ENCODE data around the gene RPF1. TPM values are rescaled to one million over a fixed set of nuclear protein-coding genes. Genes with fewer than 3 reads are reported as not detected.
A peak's percentile ranks its signal among the peaks of the same experiment; 100 is the strongest.

The RPF1 gene
- total RNA-seq (51.6 and 65.4 TPM in 2 replicates), polyA plus RNA-seq (44.7 and 48.3 TPM in 2 replicates)

- DNase-seq (ENCODE audit: low read depth in 1 of 2, low spot score in 1 of 2), result peak; percentile 76 to 86
- TF ChIP-seq CTCF (IDR thresholded peaks at IDR 0.05; ENCODE audit: low read depth, low read length), result no peak
- peak within 1 kb of the TSS; percentile 86 for H3K4me3 ChIP-seq
- peak within 1 kb of the TSS; percentile 85 for H3K27ac ChIP-seq
- peaks cover 38% of the 10 kb centered on the region for H3K27me3 ChIP-seq
- H3K9me3 ChIP-seq (ENCODE audit: low read depth), result no peaks in the 10 kb centered on the region
- H3K4me1 ChIP-seq (ENCODE audit: low read depth), result peaks cover 9% of the 10 kb centered on the region
- peaks cover 15% of the 10 kb centered on the region for H3K36me3 ChIP-seq
Observed at GRCh38 chr1:84478876-84479868, at the start of gene RPF1. Gene RPF1 (plus strand): TSS chr1:84479266. CDS start chr1:84479282, 16 bp downstream.

DNA sequence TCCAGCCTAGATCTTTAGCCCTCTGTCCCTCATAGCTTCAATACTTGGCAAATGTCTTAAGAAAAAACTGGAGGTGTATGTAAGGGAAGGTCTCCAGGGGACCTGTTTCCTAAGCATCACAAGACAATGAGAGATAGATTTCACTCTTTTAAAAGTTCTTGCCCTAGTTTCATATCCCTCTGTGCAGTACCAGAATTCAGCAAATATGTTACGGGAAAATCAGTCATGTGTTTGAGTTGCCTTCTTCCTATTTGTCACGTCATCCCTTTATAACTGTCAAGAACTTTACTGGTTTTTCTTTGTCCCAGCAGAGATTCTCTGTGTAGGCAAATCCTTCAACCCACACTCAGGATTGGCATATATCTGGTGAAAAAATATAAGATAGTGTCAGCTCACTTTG, 48.5 kb upstream of the RPF1 start:
- Histone ChIP-seq H3K27ac (no peak overlapping the region), H3K27me3 (no peaks in the 10 kb centered on the region), H3K4me3 (no peak overlapping the region), H3K4me1 (ENCODE audit: low read depth) (no peaks in the 10 kb centered on the region), H3K36me3 (no peaks in the 10 kb centered on the region), H3K9me3 (ENCODE audit: low read depth) (no peaks in the 10 kb centered on the region)
- TF ChIP-seq CTCF (IDR thresholded peaks at IDR 0.05; ENCODE audit: low read depth, low read length), result no peak
- no peak for DNase-seq (ENCODE audit: low read depth in 1 of 2, low spot score in 1 of 2)

GRCh38 chr1:84433258-84434080, 45.6 kb upstream of the RPF1 start:
- no peaks in the 10 kb centered on the region for H3K27me3 ChIP-seq
- TF ChIP-seq CTCF (IDR thresholded peaks at IDR 0.05; ENCODE audit: low read depth, low read length), result peak; percentile 72
- H3K36me3 ChIP-seq, result no peaks in the 10 kb centered on the region
- no peak overlapping the region for H3K27ac ChIP-seq
- H3K4me3 ChIP-seq, result no peak overlapping the region
- no peaks in the 10 kb centered on the region for H3K9me3 ChIP-seq (ENCODE audit: low read depth)
- DNase-seq (ENCODE audit: low read depth in 1 of 2, low spot score in 1 of 2), result peak; percentile 62 to 88
- no peaks in the 10 kb centered on the region for H3K4me1 ChIP-seq (ENCODE audit: low read depth)

- Histone ChIP-seq H3K27me3 (no peaks in the 10 kb centered on the region), H3K36me3 (no peaks in the 10 kb centered on the region), H3K4me3 (no peak overlapping the region), H3K27ac (no peak overlapping the region), H3K4me1 (ENCODE audit: low read depth) (no peaks in the 10 kb centered on the region), H3K9me3 (ENCODE audit: low read depth) (no peaks in the 10 kb centered on the region)
- no peak for TF ChIP-seq CTCF (IDR thresholded peaks at IDR 0.05; ENCODE audit: low read depth, low read length)
- DNase-seq (ENCODE audit: low read depth in 1 of 2, low spot score in 1 of 2), result no peak
Observed at GRCh38 chr1:84434081-84434769, 44.8 kb upstream of the RPF1 start.

All from cardiac muscle cell (in vitro differentiated cells and primary cell).